GM23338 (cell line): ENCODE data around the gene BTBD19. TPM values are rescaled to one million over a fixed set of nuclear protein-coding genes. Genes with fewer than 3 reads are reported as not detected.

ENCODE experiments used
- ATAC-seq: fragments of 200-7000 bp; cut with Tn5 transposase; 3 replicates; pipeline ENCODE4 v1.9.1; 2020
- DNase-seq: peaks from one replicate; pipeline ENCODE4 v3.0.0-alpha.2; 2015; ENCODE audit warnings: low spot score
- H2AFZ ChIP-seq: fragments of 200-600 bp; sonication (generic); 2 replicates; pipeline ENCODE4 v1.8.0; 2016; ENCODE audit warnings: antibody characterized with exemption, mild to moderate bottlenecking, moderate library complexity
- H3F3A ChIP-seq: fragments of 200-600 bp; sonication (generic); replicated peaks from 2 replicates; pipeline ENCODE4 v1.8.0; 2017; ENCODE audit warnings: antibody characterized with exemption, mixed run types, low read depth
- H3K27ac ChIP-seq: fragments of 200-600 bp; sonication (generic); 2 replicates; pipeline ENCODE4 v1.6.1; 2016; ENCODE audit warnings: low read depth
- H3K27me3 ChIP-seq: fragments of 200-600 bp; sonication (generic); 2 replicates; pipeline ENCODE4 v1.8.0; 2016; ENCODE audit warnings: mild to moderate bottlenecking, mixed run types, moderate library complexity; ENCODE audit not compliant: insufficient read depth
- H3K36me3 ChIP-seq: fragments of 200-600 bp; sonication (generic); 2 replicates; pipeline ENCODE4 v1.8.0; 2016; ENCODE audit warnings: mild to moderate bottlenecking; ENCODE audit not compliant: insufficient read depth
- H3K4me1 ChIP-seq: fragments of 200-600 bp; sonication (generic); 2 replicates; pipeline ENCODE4 v1.8.0; 2016; ENCODE audit warnings: mild to moderate bottlenecking, moderate library complexity; ENCODE audit not compliant: insufficient read depth
- H3K4me2 ChIP-seq: fragments of 200-600 bp; sonication (generic); 2 replicates; pipeline ENCODE4 v1.7.1; 2017; ENCODE audit warnings: mixed run types
- H3K4me3 ChIP-seq: fragments of 200-600 bp; sonication (generic); 2 replicates; pipeline ENCODE4 v1.6.1; 2016; ENCODE audit warnings: mixed run types
- H3K79me2 ChIP-seq: fragments of 200-600 bp; sonication (generic); replicated peaks from 2 replicates; pipeline ENCODE4 v1.8.0; 2017; ENCODE audit warnings: mild to moderate bottlenecking; ENCODE audit not compliant: insufficient read depth
- H3K9me2 ChIP-seq: fragments of 200-600 bp; sonication (generic); 2 replicates; pipeline ENCODE4 v1.8.0; 2017; ENCODE audit not compliant: insufficient read depth
- H4K20me1 ChIP-seq: fragments of 200-600 bp; sonication (generic); replicated peaks from 2 replicates; pipeline ENCODE4 v1.8.0; 2017; ENCODE audit warnings: mild to moderate bottlenecking; ENCODE audit not compliant: insufficient read depth
- H3K27ac Mint-ChIP-seq: 2 replicates; pipeline ENCODE4 v1.8.0; 2020; ENCODE audit warnings: inconsistent platforms, mild to moderate bottlenecking, moderate library complexity, mixed read lengths
- H3K27me3 Mint-ChIP-seq: 3 replicates; pipeline ENCODE4 v1.8.0; 2022; ENCODE audit warnings: low read depth, mild to moderate bottlenecking, moderate library complexity, mixed read lengths, inconsistent platforms; ENCODE audit not compliant: insufficient read depth, poor library complexity
- H3K36me3 Mint-ChIP-seq: 3 replicates; pipeline ENCODE4 v1.8.0; 2021; ENCODE audit warnings: low read depth, mild to moderate bottlenecking, inconsistent platforms, moderate library complexity, mixed read lengths
- H3K4me1 Mint-ChIP-seq: 3 replicates; pipeline ENCODE4 v1.8.0; 2020; ENCODE audit warnings: mild to moderate bottlenecking, inconsistent platforms, mixed read lengths
- H3K4me3 Mint-ChIP-seq: 3 replicates; pipeline ENCODE4 v1.8.0; 2021; ENCODE audit warnings: moderate library complexity, mild to moderate bottlenecking, inconsistent platforms, mixed read lengths
- H3K9me3 Mint-ChIP-seq: 3 replicates; pipeline ENCODE4 v1.8.0; 2020; ENCODE audit warnings: moderate library complexity, mild to moderate bottlenecking, inconsistent platforms, mixed read lengths
- CREB1 ChIP-seq: fragments of 250-450 bp; sonication (Bioruptor Pico); IDR thresholded peaks from 2 replicates; pipeline ENCODE4 v1.5.0; 2020; ENCODE audit warnings: low read depth, mild to moderate bottlenecking, moderate library complexity
- ETS1 ChIP-seq: IDR thresholded peaks from 2 replicates; pipeline ENCODE4 v1.6.1; 2016; ENCODE audit warnings: antibody characterized with exemption
- EZH2 ChIP-seq: fragments of 200-600 bp; sonication (generic); IDR thresholded peaks from one replicate; pipeline ENCODE4 v1.8.0; 2017; ENCODE audit warnings: antibody characterized with exemption, mild to moderate bottlenecking, low read depth; ENCODE audit not compliant: unreplicated experiment
- EZH2phosphoT487 ChIP-seq: fragments of 200-600 bp; sonication (generic); IDR thresholded peaks from one replicate; pipeline ENCODE4 v1.8.1; 2018; ENCODE audit warnings: antibody characterized with exemption; ENCODE audit not compliant: unreplicated experiment
- JUNB ChIP-seq: IDR thresholded peaks from one replicate; pipeline ENCODE4 v1.6.1; 2016; ENCODE audit warnings: antibody characterized with exemption; ENCODE audit not compliant: unreplicated experiment
- POLR2AphosphoS5 ChIP-seq: IDR thresholded peaks from 2 replicates; pipeline ENCODE4 v1.6.1; 2016; ENCODE audit warnings: antibody characterized with exemption, low read depth
- ZNF114 ChIP-seq: fragments of 250-450 bp; sonication (Bioruptor Pico); IDR thresholded peaks from 2 replicates; pipeline ENCODE4 v1.5.0; 2020; ENCODE audit warnings: mild to moderate bottlenecking, moderate library complexity
- ZNF331 ChIP-seq: fragments of 250-450 bp; sonication (Bioruptor Pico); IDR thresholded peaks from 2 replicates; pipeline ENCODE4 v1.5.0; 2020; ENCODE audit warnings: low read depth, mild to moderate bottlenecking, moderate library complexity
- ZNF462 ChIP-seq: fragments of 250-450 bp; sonication (Bioruptor Pico); IDR thresholded peaks from 2 replicates; pipeline ENCODE4 v1.5.0; 2020; ENCODE audit warnings: mild to moderate bottlenecking, moderate library complexity
- polyA plus RNA-seq: library from polyadenylated mRNA; unstranded; fragments of >200 nt; fragmentation: Nextera tagmentation; extraction: Ambion mirVana; gene quantifications from 2 replicates; pipeline ENCODE4 v1.2.1, GENCODE V29; 2016
- total RNA-seq: library from RNA; depleted of rRNA; stranded (reverse); fragments of >200 nt; shearing (Covaris generic); gene quantifications from 2 replicates; pipeline ENCODE4 v1.2.3, GENCODE V29; 2014

BTBD19 gene
- total and polyA plus RNA-seq, 2 experiments from 2014 or later: 0.37 to 0.66 TPM

GRCh38 chr1:44860891-44861425 is 52.6 kb downstream of the BTBD19 start (continued):
- TF ChIP-seq ZNF462 (no peak), ETS1 (no peak), EZH2phosphoT487 (no peak), EZH2 (no peak)

GRCh38 chr1:44862829-44863401 is 54.6 kb downstream of the BTBD19 start:
- Mint-ChIP-seq H3K27me3 (no peaks in the 10 kb centered on the region), H3K9me3 (no peaks in the 10 kb centered on the region), H3K4me1 (peaks cover 4% of the 10 kb centered on the region; the same call in 2 of the 3 replicates), H3K36me3 (0 out of 3 replicates have a peak, but pooled peaks cover 3% of the 10 kb centered on the region), H3K4me3 (no peak overlapping the region), H3K27ac (no peak overlapping the region)
- H3K27ac ChIP-seq: no peak overlapping the region
- no peaks in the 10 kb centered on the region for H4K20me1 ChIP-seq
- no peak overlapping the region for H2AFZ ChIP-seq
- H3K79me2 ChIP-seq: no peaks in the 10 kb centered on the region
- H3K4me3 ChIP-seq: no peak overlapping the region
- no peak for DNase-seq
- H3K9me2 ChIP-seq: no peaks in the 10 kb centered on the region
- no peak for ATAC-seq
- H3K4me1 ChIP-seq: peaks cover 8% of the 10 kb centered on the region; the same call in 1 of the 2 replicates
- no peak overlapping the region for H3K4me2 ChIP-seq
- no peaks in the 10 kb centered on the region for H3F3A ChIP-seq
- H3K36me3 ChIP-seq: no peaks in the 10 kb centered on the region
- H3K27me3 ChIP-seq: no peaks in the 10 kb centered on the region
- TF ChIP-seq ZNF331 (CRISPR knock-in tag) (no peak), POLR2AphosphoS5 (no peak), JUNB (no peak), ZNF114 (no peak), CREB1 (CRISPR knock-in tag) (no peak)
